DMS114 treated with DMSO at 0.1 percent for 48 hours (cell line): ENCODE data around the gene SUSD2.
"Not testable (repeated sequence)": the region's sequence is repeated elsewhere in the genome, so short reads cannot be mapped to it uniquely, and the experiment has no call there.

Source experiments
- DNase-seq: peaks from one replicate; lab custom pipeline; 2025; ENCODE audit not compliant: unreplicated experiment; lab: John Stamatoyannopoulos, UW

Gene SUSD2

DNA sequence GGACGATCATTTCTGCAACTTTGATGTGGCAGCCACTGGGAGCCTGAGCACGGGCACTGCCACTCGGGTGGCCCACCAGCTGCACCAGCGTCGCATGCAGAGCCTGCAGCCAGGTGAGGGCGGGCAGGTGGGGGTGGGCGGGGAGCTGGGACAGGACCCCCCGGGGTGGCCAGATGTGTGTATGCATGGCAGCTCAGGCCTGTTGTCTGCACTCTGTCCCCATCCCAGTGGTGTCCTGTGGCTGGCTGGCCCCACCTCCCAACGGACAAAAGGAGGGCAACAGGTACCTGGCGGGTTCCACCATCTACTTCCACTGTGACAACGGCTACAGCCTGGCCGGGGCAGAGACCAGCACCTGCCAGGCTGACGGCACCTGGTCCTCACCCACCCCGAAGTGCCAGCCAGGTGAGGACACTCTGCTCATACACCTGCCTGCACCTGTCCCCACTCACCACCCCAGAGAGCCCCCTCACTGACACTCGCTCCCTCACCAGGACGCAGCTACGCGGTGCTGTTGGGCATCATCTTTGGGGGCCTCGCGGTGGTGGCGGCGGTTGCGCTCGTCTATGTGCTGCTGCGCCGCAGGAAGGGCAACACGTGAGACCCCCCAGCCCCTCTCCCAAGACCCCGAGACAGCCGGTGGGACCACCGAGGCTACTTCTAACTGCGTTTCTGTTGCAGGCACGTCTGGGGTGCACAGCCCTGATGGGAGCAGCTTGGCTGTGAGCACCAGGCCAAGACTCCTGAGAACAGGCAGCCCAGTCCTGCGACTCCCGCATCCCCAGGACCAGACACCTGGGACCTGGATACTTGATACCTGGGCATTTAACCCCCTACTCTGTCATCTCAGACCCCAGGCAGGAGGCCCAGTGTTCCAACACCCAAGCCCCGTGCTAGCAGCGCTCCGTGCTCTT is 6.7 kb downstream of the SUSD2 start:
- DNase-seq: no peak

DNA sequence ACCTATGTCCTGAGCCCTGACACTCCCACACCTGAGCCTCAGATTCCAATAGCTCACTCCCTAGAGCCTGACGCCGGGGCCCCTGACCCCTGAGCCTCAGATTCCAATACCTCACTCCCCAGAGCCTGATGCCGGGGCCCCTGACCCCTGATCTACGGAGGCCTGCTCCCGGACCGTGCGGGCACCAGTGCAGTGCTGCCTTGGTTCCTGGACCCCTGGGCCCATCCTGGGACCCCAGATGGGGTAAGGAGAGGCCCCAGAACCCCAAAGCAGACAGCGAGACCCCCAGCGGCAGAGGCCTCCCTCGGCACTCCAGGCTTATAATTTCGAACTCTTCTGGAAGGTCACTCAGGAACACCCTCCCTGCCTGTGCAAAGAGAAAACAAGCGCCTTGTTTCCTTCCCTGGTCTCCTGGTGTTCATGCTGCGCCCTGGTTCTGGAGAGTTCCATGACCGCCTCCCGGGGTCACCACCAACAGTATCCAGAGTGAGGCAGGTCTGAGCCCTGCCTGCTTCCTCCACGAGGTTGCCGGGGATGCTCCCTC is 7.5 kb downstream of the SUSD2 start:
- no peak for DNase-seq

DNA sequence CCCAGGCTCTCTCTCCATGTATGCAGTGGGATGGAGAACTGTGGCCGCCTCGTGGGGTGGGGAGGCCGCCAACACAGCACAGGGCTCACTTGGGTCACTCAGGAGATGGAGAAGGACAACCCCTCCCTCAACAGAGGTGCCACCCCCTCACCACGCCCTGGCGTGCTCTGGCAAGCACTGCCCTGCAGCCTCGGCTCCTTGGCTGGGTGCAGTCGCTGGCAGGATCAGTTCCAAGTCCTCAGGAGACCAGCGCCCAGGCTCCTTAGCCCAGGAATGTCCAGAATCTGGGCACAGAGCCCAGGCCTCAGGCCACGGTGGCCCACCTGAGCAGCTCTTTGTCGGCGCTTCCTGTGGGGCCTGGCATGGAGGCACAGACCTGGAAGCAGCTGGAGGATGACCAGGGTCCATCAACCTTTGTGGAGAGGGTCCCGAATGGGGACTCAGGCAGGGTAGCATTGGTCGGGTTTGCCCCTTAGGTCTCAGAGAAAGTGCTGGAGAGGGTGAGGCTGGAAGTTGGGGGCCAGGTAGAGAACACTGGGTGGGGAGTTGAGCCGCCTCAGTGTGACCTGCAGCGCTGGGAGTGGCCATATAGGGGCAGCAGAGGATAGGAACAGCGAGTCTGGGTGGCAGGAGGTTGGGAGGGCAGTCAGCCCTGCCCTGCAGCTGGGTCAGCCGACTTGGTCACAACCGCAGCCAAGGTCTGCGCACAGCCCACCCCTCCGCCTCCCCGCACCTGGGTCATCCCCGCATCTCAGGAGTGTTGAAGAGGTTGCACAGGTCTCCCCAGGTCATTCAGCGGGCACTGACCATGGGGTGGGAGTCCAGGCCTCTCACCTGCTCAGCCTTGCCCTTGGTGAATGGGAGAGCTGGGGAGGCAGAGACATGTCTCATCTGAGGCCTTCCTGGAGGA is 8.2 kb downstream of the SUSD2 start:
- DNase-seq: peak; percentile 5

DNA sequence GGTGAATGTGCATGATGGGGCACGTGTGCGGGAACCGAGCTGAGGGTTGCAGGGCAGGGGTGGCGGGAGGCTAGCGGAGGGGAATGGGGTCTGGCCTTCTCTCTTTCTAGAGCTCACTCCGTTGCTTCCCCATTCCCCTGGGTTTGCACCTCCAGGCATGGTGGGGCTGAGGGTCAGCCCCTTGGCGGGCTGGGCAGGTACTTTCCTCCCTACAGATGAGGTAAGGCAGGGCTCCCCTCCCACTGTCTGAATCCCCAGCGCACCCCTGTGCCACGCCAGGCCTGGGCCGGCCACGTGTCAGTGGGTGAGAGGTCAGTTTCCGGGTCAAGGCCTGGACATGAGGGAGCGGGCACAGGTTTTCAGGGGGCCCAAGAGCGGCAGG is 8.9 kb downstream of the SUSD2 start:
- DNase-seq: no peak

DNA sequence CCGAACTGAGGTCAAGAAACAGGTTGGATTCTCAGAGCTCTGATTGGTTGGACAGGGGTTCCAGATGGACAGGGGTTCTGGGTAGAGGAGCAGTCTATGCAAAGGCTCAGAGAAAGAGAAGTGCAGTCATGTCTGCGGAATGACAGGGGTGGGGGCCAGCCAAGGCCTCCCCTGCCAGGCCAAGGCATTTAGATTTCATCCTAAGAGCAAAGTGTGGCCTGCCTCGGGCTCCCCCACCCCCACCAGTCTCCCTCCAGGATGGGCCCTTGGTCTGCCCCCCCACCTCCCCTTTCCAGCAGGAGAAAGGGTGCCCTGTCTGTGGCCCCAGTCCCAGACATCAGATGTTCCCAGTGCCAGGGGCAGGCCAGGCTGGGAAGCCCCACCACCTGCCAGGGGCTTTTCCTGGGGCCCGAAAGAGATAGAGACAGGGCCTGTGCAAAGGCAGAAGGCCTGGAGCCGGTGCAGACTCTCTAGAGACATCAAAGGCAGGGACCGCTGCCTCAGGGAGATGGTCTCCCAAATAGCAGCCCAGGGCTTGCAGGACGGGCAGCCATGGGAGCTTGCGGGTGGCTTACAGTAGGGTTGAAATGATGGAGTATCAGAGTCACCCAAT is 9.4 kb downstream of the SUSD2 start:
- DNase-seq: no peak

DNA sequence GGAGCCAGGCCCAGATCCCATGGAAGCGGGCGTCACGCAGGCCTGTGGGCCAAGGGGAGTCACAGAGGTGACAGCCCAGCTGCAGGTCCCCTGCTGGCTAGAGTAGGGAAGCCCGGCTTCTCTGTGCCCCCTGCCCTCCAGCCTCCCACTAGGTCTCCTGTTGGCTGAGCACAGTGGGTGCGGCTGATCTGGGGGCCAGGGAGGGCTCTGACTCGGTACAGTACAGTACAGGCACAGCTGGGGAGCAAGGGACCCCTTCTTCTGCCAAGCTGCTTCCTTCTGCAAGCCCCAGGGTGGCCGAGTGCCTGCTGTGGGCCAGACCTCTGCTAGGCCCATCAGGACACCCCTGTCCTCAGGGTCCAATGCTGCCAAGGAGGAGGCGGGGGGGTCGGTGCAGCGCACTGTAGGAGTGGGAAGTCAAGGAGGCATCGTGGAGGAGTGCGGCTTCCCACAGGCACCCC is 10.1 kb downstream of the SUSD2 start:
- no peak for DNase-seq

DNA sequence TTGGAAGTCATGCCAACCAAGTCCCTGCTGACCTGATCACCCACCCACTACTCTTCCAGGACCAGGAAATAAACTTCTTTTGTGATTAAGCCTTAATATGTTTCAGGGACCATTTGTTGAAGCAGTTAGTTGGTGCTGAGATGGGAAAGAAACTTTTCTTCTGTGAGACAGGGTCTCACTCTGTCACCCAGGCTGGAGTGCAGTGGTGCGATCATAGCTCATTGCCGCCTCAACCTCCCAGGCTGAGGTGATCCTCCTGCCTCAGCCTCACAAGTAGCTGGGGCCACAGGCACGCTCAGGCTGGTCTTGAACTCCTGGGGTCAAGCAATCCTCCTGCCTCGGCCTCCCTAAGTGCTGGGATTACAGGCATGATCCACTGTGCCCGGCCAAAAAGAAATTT is 10.6 kb downstream of the SUSD2 start:
- DNase-seq: no peak

DNA sequence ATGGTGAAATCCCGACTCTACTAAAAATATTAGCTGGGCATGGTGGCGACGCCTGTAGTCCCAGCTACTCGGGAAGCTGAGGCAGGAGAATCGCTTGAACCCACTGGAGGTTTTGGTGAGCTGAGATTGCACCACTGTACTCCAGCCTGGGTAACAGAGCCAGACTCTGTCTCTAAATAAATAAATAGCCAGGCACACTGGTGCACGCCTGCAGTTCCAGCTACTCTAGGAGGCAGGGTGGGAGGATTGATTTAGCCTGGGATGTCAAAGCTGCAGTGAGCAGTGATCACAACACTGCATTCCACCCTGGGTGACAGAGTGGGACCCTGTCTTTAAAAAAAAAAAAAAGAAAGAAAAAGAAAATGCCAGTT is 17.4 kb downstream of the SUSD2 start:
- no peak for DNase-seq

DNA sequence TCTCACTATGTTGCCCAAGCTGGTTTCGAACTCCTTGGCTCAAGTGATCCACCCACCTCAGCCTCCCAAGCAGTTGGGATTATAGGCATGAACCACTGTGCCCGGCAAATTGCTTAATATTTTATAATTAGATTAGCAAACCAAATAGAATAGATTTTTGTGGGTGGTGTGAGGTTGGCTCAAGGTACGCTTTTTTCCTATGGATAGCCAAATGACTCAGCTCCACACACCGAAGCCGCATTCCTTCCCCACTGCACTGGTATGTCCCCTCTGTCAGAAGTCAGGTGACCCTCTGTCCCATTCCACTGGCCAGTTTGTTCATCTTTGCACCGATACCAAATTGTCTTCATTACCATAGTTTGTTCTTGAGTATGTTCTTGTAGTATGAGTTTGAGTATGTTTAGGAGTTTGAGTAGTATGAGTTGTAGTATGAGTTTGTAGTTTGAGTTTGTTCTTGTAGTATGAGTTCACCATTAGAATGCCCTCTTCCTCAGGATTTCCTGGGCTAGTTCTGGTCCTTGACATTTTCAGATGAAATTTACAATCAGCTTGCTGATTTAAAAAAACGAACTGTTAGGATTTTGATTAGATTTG is 19.4 kb downstream of the SUSD2 start:
- no peak for DNase-seq

DNA sequence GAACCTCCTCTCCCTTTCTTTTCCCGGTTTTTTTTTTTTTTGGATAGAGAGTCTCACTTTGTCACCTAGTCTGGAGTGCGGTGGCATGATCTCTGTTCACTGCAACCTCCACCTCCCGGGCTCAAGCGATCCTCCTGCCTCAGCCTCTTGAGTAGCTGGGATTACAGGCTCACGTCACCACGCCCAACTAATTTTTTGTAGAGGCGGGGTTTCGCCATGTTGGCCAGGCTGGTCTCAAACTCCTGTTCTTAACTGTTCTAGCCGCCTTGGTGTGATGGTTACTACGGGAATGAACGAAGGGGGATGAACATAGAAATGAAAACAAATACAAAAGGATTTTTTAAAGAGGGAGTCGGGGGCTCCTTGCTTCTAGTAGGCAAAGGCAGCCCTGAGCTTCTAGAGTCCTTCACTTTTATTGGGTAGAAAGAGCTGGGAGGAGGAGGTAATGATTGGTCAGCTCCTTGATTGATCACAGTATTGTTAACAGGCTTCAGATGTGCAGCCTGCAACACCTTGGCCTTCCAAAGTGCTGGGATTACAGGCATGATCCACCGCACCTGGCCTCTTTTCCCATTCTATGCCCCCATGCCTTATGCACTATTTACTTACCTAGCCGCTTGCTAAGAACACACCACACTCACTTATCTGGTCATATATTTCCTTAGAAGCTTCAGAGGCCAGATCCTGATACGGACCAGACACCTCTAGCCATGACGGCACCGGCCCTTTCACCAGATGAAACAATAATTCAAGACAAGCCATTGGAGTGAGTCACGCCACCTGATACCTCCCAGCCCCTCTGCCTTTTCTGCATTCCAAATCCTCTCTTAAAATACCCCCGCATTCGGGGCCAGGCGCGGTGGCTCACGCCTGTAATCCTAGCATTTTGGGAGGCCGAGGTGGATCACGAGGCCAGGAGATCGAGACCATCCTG is 20.7 kb downstream of the SUSD2 start:
- no peak for DNase-seq

DNA sequence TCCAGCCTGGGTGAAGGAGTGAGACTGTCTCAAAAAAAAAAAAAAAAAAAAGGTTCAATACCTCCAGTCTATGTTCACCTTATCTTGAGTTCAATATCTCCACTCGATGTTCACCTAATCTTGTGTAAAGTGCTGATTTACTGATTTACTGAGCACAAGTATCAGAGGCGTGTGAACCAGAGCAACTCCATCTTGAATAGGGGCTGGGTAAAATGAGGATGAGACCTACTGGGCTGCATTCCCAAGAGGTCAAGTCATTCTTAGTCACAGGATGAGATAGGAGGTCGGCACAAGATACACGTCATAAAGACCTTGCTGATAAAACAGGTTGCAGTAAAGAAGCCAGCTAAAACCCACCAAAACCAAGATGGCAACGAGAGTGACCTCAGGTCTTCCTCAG is 22.6 kb downstream of the SUSD2 start:
- DNase-seq: not testable (repeated sequence)

DNA sequence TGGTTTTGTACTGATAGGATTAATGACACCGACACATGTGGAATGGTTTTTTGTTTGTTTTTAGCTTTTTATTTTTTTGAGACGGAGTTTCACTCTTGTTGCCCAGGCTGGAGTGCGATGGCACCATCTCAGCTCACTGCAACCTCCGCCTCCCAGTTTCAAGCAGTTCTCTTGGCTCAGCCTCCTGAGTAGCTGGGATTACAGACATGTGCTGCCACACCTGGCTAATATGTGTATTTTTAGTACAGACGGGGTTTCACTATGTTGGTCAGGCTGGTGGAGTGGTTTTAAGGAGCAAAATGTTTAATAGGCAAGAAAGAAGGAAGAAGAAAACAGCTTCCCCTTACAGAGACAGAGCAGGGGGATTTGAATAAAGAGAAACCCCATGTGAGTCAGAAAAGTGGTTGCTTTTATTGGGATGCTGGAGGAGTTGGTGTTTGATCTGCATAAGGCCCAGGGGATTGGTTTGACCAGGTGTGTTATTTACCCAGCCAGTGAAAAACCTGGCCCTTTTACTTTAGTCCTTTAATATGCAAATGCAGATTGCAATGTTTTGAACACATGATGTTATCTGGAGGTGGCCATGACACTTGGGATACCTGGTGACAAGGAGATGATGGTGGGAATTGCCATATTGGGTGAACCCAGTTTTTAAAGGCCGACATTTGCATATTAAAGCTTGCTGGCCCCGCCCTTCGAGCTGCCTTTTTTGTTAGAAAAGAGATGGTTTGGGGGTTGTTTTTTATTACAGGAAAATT is 24.3 kb downstream of the SUSD2 start:
- DNase-seq: no peak

DNA sequence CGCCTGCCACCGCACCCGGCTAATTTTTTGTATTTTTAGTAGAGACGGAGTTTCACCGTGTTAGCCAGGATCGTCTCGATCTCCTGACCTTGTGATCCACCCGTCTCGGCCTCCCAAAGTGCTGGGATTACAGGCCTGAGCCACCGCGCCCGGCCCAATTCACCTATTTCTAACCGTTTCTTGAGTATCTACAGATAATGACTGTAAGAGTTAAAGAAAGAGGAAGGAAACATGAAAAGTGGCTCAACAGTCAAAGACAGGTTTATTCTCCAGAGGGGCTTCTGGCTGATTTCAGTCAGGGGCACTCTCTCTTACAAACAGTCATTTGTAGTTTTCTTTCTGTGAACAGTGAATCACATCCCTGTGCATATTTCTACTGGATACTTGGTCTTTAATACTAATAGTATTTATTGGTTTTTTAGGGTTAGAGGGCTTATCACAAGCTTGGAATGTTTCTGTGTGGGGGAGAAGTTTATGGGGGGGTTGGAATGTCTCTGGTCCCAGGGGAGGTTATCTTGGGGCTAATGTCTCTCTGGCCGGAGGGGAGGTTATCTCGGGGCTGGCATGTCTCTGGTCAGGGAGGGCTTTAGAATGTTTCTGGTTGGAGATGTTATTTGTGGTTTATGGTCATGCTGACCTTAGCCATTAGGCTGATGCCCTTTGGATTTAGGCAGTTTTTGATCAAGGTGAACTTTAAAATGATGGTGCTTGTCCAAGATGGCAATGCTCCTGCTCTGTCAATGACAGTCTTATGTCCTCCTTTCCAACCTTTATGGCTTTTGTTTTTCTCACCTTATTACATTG is 25.4 kb downstream of the SUSD2 start:
- not testable (repeated sequence) for DNase-seq

DNA sequence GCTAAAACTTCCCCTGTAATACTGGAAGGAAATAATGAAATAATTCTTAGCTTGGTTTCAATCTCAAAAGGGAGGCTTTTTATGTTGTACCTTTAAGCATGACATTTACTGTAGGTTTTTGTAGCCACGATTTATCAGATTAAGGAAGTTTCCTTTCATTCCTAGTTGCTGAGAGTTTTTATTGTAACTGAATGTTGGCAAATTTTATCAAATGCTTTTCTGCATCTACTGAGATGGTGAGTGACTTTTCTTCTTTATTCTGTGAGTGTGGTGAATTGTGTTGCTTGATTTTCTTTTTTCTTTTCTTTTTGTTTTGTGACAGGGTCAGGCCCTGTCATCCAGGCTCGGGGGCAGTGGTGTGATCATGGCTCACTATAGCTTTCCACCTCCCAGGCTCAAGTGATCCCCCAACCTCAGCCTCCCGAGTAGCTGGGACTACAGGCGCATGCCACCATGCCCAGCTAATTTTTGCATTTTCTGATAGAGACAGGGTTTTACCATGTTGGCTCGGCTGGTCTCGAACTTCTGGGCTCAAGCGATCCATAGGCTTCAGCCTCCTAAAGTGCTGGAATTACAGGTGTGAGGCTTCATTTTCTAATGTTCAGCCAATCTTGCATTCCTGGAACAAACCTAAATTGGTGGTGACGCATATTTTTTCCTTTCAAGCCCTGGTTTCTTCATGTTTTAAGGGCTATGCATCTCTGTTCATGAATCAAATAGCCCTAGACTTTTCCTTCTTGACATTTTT is 26.2 kb downstream of the SUSD2 start:
- no peak for DNase-seq

DNA sequence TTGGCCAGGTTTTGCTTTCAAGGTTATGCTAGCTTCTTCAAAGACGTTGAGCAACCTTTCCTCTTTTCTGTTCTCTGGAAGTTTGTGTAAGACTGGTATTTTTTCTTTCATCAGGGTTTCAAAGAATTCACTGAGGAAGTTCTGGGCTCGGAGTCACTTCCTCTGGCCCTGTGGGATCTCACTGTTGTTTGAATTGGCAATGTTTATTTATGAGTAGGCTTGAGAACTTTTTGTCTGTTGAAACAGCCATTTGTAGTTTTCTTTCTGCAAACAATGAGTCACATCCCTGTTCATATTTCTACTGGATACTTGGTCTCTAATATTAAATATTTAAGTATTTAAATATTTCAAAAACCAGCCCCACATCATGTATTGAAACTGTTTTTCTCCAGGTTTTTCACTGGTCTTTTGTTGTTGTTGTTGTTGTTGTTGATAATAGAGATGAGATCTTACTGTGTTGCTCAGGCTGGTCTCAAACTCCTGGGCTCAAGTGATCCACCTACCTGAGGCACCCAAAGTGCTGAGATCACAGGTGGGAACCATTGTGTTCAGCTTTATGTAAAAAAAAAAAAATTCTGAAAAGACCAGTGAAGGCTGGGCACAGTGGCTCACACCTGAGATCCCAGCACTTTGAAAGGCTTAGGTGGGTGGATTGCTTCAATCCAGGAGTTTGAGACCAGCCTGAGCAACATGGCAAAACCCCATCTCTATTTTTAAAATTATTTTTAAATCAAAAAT is 26.9 kb downstream of the SUSD2 start:
- DNase-seq: no peak

DNA sequence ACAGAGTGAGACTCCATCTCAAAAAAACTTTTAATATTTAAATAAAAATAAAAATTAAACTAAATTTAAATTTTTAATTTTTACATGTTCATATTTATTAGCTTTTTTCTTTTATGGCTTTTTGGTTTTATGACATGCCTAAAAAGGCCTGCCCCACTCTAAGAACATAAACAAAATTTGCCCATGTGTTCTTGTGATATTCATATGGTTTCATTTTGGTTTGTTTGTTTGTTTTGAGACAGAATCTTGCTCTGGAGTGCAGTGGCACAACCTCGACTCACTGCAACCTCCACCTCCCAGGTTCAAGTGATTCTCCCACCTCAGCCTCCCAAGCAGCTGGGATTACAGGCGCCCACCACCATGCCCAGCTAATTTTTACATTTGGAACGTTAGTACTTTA is 27.7 kb downstream of the SUSD2 start:
- no peak for DNase-seq

DNA sequence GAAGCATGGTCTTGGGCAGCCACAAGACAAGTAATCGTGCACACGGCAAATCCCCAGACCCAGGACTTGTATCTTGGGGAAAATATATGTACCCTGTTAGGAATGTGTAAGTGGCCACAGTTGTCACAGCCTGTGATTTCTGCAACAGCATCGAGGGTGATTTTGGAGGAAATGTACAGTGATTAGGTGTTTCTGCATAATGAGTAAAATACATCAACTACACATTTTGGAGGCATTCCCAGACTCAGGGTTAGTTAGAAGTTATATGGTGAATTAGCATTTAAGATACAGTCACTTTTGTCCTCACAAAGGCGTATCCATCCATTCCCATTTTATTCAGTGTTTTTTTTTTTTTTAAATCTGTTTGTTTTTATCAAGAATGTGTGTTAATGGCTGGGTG is 28.4 kb downstream of the SUSD2 start:
- no peak for DNase-seq
